WTC11 (cell line): ENCODE results near the gene ADGRV1.

Experiments
- CTCF ChIP-seq: fragments of 200-600 bp; IDR thresholded peaks from 2 replicates; pipeline ENCODE4 v1.8.0; 2022; ENCODE audit warnings: antibody characterized with exemption
- MAX ChIP-seq: sonication (generic); formaldehyde crosslinking; IDR thresholded peaks from 2 replicates; pipeline ENCODE4 v1.8.0; 2022; ENCODE audit warnings: mild to moderate bottlenecking, missing genetic modification reagents
- NR2C2 ChIP-seq: sonication (generic); formaldehyde crosslinking; IDR thresholded peaks from 2 replicates; pipeline ENCODE4 v1.8.0; 2022; ENCODE audit warnings: mild to moderate bottlenecking, missing genetic modification reagents
- TCF7 ChIP-seq: sonication (generic); formaldehyde crosslinking; IDR thresholded peaks from 2 replicates; pipeline ENCODE4 v1.8.0; 2022; ENCODE audit warnings: mild to moderate bottlenecking, low read depth, missing genetic modification reagents, moderate library complexity
- ZNF532 ChIP-seq: fragments of 250-450 bp; sonication (Bioruptor Pico); IDR thresholded peaks from 2 replicates; pipeline ENCODE4 v1.9.0; 2021; ENCODE audit warnings: mild to moderate bottlenecking, borderline replicate concordance

GRCh38 chr5:90565491-90565890 lies 6.9 kb downstream of the ADGRV1 start:
- TF ChIP-seq CTCF (no peak), ZNF532 (CRISPR knock-in tag) (no peak), TCF7 (no peak), NR2C2 (CRISPR knock-in tag) (no peak), MAX (CRISPR knock-in tag) (no peak)
